ENCODE data around the gene ZDHHC24.
"Not testable (repeated sequence)": the region's sequence is repeated elsewhere in the genome, so short reads cannot be mapped to it uniquely, and the experiment has no call there.

The ZDHHC24 gene

GRCh38 chr11:66543263-66544107 lies 2.4 kb downstream of the ZDHHC24 start:
- DNase-seq: no peak

DNA sequence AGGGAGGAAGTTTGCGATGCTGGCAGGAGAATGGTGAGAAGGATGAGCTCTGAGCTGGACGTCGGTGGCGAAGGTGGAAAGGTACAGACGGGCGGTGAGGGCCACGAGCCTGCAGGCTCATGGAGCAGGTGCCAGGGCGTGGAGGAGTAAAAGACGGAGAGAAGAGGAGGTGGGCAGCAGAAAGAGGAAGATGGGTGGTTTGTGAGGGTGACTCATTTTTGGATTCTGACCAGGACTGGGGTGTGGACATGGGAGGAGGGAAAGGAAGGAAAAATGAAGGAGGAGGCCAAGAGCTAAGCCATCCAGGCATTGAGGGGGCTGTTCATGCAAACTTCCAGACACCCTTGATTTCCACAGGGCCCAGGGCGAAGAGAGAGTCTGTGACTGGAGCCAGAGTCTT lies 3.5 kb downstream of the ZDHHC24 start:
- no peak for DNase-seq

- no peak for DNase-seq
Measured at GRCh38 chr11:66541892-66542291, 4.0 kb downstream of the ZDHHC24 start.

DNA sequence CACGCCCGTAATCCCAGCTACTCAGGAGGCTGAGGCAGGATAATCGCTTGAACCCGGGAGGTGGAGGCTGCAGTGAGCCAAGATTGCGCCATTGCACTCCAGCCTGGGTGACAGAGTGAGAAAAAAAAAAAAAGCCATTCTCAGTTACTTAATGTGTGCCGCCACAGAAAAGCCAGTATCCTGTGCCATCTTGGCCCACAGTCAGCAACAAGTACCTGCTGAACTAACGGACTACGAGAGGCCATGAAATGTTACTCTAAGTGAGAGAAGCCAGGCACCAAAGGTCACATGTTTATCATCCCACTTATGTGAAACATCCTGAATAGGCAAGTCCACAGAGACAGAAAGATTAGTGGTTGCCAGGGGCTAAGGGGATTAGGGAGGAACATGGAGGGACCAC lies 5.2 kb downstream of the ZDHHC24 start:
- not testable (repeated sequence) for DNase-seq

GRCh38 chr11:66539870-66540213 lies 6.0 kb downstream of the ZDHHC24 start:
- no peak for DNase-seq

DNA sequence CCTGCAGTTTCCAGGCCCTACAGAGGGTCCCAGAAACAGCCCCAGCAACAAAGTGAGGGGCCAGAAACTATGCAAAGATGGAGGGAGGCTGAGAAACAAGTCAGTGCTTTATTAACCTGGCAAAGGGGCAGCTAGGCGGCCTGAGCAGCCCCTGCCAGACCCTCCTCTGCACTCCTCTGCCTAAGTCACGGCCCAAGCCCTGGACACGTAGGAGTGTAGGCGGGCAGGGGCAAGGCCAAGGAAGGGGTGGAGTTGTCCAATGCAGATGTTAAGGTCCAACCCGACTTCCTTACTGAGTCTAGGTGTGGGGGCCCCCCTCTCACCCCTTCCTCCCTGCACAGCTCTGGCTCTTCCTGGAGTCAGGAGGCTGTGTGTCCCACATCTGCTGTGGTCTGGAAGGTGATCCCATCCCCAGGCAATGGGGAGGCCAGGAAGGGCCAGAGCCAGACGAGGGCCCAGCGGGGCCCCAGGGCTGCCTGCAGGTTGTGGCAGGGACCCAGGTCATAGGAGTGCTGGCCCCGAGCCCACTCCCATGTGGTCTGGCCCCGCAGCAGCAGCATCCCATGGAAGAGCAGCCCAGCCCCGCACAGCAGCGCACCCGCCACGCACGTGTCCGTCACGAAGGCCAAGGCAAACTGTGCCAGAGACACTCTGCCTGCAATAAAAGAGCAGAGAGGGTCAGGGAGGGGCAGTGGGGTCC lies 6.5 kb downstream of the ZDHHC24 start:
- no peak for DNase-seq

DNA sequence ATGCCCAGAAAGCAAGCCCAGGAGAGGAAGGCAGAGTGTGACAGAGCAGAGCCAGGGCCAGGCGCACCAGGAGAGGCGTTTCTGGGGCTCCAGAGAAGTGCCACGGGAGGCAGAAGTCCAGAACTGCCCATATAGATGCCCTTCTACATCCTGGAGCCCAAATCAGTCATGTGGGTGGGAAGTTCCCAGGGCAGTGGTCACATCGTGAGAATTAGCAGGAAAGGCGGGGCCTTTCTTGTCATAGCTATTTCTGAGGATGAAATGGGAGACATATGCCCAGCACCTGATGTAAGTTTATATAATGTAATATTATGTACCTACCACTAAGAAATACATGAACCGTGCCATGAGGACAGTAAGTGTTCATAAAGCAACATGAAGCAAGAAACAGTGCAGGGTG lies 13.1 kb downstream of the ZDHHC24 start:
- DNase-seq: no peak

- no peak for DNase-seq
Measured at GRCh38 chr11:66531841-66532240, 14.0 kb downstream of the ZDHHC24 start.

- no peak for DNase-seq
Measured at GRCh38 chr11:66530927-66531709, 14.7 kb downstream of the ZDHHC24 start.

- DNase-seq: no peak
Measured at GRCh38 chr11:66529655-66530054, 16.2 kb downstream of the ZDHHC24 start.

DNA sequence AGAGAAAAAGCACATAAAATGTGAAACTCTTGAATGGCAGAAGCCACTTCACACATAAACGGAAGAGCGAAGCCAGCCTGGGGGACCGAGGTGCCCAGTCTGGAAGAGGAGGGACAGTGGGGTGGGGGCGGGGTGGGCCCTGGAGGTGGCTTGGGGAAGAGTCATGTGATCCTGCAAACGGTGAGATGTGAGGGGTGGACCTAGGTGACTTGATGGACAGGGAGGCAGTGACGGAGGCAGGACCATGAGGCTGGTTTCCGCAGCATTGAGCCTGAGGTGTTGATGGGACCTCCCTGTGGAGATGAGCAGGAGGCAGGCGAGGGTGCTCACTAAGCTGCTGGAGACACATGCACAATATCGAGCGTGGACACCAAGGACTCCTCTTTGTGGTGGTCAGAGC lies 16.8 kb downstream of the ZDHHC24 start:
- DNase-seq: no peak

DNA sequence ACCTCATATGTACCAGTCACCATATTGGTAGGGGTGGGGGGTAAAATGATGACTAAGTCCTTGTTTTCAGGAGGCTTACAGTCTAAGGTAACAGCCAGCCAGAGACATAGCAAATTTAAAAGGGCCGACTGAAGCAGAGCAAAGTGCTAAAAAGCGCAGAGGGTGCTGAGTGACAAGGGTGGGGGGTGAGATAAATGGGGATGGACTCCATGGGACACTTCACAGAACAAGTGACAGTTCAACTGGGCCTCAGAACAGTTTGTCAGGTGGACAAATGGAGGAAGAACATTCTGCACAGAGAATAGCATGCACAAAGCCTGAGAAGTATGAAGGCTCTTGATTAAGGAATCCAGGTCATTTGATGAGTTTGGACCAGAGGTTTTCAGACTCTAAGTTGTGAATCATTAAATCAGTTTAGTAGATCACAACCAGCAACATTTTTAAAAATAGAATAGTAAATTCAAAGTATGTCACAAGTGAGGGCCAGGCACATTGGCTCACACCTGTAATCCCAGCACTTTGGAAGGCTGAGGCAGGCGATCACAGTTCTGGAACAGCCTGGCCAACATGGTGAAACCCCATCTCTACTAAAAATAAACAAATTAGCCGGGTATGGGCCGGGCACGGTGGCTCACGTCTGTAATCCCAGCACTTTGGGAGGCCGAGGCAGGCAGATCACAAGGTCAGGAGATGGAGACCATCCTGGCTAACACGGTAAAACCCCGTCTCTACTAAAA lies 21.4 kb downstream of the ZDHHC24 start:
- DNase-seq: no peak

DNA sequence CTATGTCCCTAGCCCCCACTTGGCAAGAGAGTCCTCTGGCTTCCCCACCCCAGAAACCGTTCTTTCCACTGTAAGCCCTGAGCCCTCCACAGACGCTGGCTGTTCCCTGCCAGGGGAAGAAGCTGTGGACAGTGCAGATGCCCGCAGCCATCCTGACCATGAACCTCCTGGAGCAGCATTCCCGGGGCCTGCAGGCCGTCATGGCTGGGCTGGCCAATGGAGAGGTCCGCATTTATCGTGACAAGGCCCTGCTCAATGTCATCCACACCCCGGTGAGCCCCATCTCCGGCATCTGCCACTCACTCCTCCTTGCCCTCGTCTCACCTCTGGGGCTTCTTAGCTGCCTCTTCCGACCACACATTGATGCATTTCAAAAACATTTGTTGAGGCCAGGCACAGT lies 22.2 kb downstream of the ZDHHC24 start:
- no peak for DNase-seq

- no peak for DNase-seq
Measured at GRCh38 chr11:66510990-66511339, 34.9 kb downstream of the ZDHHC24 start.

DNA sequence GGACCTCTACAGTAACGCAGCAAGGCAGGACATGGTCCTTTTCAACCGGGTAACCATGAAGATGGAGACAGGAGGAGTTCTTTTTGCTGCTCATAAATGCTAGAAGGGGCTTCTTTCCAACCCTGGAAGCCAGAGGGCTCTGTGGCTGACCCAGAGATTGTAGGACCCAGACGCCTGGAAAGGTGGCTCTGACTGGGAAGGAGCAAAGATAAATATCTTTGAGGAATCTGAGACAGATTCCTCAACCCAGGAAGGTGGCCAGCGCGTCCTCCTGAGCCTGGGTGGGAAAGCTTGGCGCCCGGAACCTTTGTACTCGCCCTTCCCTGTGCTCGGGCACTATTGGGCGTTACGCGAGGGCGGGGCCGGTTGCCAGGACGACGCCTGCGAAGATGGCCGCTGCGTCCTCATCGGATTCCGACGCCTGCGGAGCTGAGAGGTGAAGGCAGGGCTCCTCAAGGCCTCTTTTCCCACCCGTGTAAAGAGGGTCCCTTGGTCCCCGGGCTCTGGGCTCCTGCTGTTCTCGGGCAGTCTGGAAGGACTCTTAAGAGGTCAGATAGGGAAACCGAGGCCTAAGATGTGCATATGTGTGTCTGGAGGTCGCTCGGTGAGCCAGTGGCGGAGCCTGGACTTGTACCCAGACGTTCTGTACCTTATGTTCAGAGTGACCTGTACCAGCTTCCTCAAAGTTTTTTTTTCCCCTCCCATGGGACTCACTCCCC lies 35.4 kb downstream of the ZDHHC24 start, which contains the start of gene BBS1:
TSS of gene BBS1 (plus strand) at position 365 of the 719 bp plus-strand sequence. CDS start at position 390, 25 bp downstream.
- DNase-seq: peak; percentile 22 to 72

DNA sequence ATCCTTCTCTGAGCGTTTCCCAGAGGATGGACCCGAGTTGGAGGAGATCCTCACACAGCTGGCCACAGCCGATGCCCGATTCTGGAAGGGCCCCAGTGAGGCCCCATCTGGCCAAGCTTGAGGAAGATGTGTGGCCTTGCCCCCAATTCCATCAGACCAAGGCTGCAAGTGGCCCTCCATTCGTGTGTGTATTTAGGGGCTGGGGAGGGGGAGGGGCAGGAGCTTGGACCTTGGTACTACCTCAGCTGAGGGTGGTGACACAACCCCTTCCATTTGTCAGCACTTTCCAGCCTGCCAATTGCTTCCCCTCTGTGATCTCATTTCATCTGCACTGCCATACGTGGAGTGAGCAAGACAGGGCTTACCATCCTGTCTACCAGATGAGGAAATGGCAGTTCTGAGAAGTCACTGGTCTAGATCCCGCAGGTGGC lies 36.7 kb downstream of the ZDHHC24 start:
- DNase-seq: no peak

GRCh38 chr11:66505276-66505816 lies 40.5 kb downstream of the ZDHHC24 start:
- DNase-seq: no peak

- DNase-seq: no peak
Measured at GRCh38 chr11:66498506-66498905, 47.3 kb downstream of the ZDHHC24 start.

DNA sequence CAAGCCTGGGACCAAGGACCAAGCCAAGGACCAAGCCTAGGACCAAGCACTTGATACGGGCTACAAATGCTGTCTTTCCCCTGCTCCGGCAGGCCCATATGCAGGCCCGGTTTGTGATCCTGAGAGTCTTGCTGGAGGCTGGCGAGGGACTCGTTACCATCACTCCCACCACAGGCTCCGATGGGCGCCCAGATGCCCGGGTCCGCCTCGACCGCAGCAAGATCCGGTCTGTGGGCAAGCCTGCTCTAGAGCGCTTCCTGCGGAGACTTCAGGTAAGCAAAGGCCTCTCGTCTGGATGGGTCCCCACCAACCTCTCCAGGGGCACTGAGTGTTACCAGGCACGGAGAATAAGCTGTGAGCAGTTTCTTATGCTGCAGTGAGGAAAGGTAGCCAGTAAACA lies 48.6 kb downstream of the ZDHHC24 start:
- DNase-seq: no peak

- no peak for DNase-seq
Measured at GRCh38 chr11:66495401-66495854, 50.4 kb downstream of the ZDHHC24 start.

DNA sequence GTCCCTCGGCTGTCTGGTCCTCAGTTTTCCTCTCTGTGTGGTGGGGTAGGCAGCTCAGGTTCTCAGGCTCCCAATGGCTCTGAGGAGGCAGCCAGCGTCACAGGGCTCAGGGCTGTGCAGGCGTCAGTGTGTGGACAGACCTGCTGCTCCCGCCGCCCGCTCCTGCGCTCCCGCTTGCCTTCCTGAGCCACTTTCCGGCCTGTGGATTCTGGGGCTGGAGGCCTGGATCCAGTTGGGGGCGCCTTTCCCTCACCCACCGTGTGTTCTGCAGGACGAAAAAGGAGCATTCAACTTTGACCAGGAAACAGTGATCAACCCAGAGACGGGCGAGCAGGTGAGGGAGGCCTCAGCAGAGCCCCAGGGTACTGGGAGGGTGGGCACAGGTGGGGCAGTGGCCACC lies 50.9 kb downstream of the ZDHHC24 start:
- no peak for DNase-seq

GRCh38 chr11:66494458-66494857 lies 51.4 kb downstream of the ZDHHC24 start:
- no peak for DNase-seq

All from SW 1271 (cell line).